Right lobe of liver (tissue), 6 donors: ENCODE results near the gene HDGF. TPM values are rescaled to one million over a fixed set of nuclear protein-coding genes. Genes with fewer than 3 reads are reported as not detected.

Experiments used
- ATAC-seq, 4 donors: fragments of 200-7000 bp; cut with Tn5 transposase; one replicate each; pipeline ENCODE4 v1.9.1; 2020; ENCODE audit warnings: mild to moderate bottlenecking in 4 of 4, moderate library complexity in 4 of 4
- DNase-seq, 3 donors: peaks; one replicate each; pipeline ENCODE4 v3.0.0-alpha.2; 2020
- H3K27ac ChIP-seq, 3 donors: fragments of 200-600 bp; one replicate each; pipeline ENCODE4 v1.8.0; 2022
- H3K27me3 ChIP-seq, 2 donors: fragments of 200-600 bp; one replicate each; pipeline ENCODE4 v1.8.0; 2022
- H3K36me3 ChIP-seq, 4 donors: fragments of 200-600 bp; sonication (generic) in 1 of 4; one replicate each; pipeline versions ENCODE4 v1.5.1 to v1.8.0; 2017 to 2022; ENCODE audit warnings: control low read depth in 1 of 4
- H3K4me1 ChIP-seq, 4 donors: fragments of 200-600 bp; sonication (generic) in 1 of 4; one replicate each; pipeline versions ENCODE4 v1.5.1 to v1.8.0; 2017 to 2022; ENCODE audit warnings: control low read depth in 1 of 4
- H3K4me3 ChIP-seq, 3 donors: fragments of 200-600 bp; one replicate each; pipeline ENCODE4 v1.8.0; 2022
- H3K9me3 ChIP-seq, 4 donors: fragments of 200-600 bp; sonication (generic) in 1 of 4; one replicate each; pipeline versions ENCODE4 v1.5.1 to v1.8.0; 2017 to 2022; ENCODE audit warnings: control low read depth in 1 of 4
- CTCF ChIP-seq, 4 donors: fragments of 200-600 bp in 3 of 4; fragments of 450-650 bp in 1 of 4; IDR thresholded peaks; one replicate each; pipeline versions ENCODE4 v1.5.1 to v1.8.0; 2016 to 2022; ENCODE audit warnings: antibody characterized with exemption in 4 of 4, mild to moderate bottlenecking in 2 of 4
- POLR2A ChIP-seq: fragments of 450-650 bp; IDR thresholded peaks from one replicate; pipeline ENCODE4 v1.6.1; 2017; ENCODE audit warnings: antibody characterized with exemption, mild to moderate bottlenecking
- WGBS: methylation state at CpG from one replicate; pipeline ENCODE4 v1.1.6; 2018; ENCODE audit warnings: low coverage, low lambda C conversion rate; ENCODE audit not compliant: insufficient coverage; ENCODE audit errors: missing lambda C conversion rate; 5-methylcytosine and 5-hydroxymethylcytosine counted together
- intact Hi-C, 2 donors: fragments of 100-400 bp; cut with DNase I; formaldehyde crosslinking; loops; one replicate each; pipeline versions ENCODE4 v1.11.2 to v1.14.1; 2022
- total RNA-seq, 6 experiments: library from RNA; depleted of rRNA in 2 of 6; stranded (reverse); fragments of >200 nt in 2 of 6; fragmentation: NEBNext Ultra II Directional in 3 of 6; extraction: Animal tissue kit (Norgen Biotek cat#: 25700) in 3 of 6; gene quantifications; one replicate each; pipeline versions ENCODE4 v1.1.0 to v1.2.4, GENCODE V29; 2016 to 2023
- donor health status: DM: no; HTN: yes; CAD: no.
- donor health status: DM: no; HTN: no; CAD: no.
- donor health status: DM: no; HTN: no; CAD: no.
- donor health status: DM: no; HTN: yes; CAD: no.
- donor health status: DM: no; HTN: yes; CAD: no.

Gene HDGF
- total RNA-seq, 6 experiments from 2014 or later = 131 to 192 (median 157) TPM

GRCh38 chr1:156772222-156772621, 20.7 kb upstream of the HDGF start:
- Histone ChIP-seq H3K4me1 (peaks cover 0 to 24% (median 3%) of the 10 kb centered on the region in 4 donors), H3K27ac (no peak overlapping the region), H3K4me3 (no peak overlapping the region), H3K36me3 (peaks cover 0 to 6% (median 0%) of the 10 kb centered on the region in 4 donors), H3K27me3 (no peaks in the 10 kb centered on the region), H3K9me3 (no peaks in the 10 kb centered on the region)
- intact Hi-C loops = no loop called here
- ATAC-seq = no peak
- WGBS = 83% methylated on average over 2 of the region's 3 CpGs
- TF ChIP-seq POLR2A (no peak), CTCF (IDR thresholded peaks at IDR 0.05) (no peak)
- no peak for DNase-seq

GRCh38 chr1:156768610-156769295, 17.3 kb upstream of the HDGF start:
- Histone ChIP-seq H3K27ac (peak overlapping the region in 1 of 3 donors; percentile 85), H3K27me3 (no peaks in the 10 kb centered on the region), H3K36me3 (peaks cover 0 to 6% (median 0%) of the 10 kb centered on the region in 4 donors), H3K9me3 (no peaks in the 10 kb centered on the region), H3K4me3 (peak overlapping the region; percentile 81 to 96 (median 91)), H3K4me1 (peaks cover 0 to 32% (median 3%) of the 10 kb centered on the region in 4 donors)
- TF ChIP-seq POLR2A (no peak), CTCF (IDR thresholded peaks at IDR 0.05) (no peak)
- ATAC-seq (no peak), DNase-seq (no peak)
- 20% methylated on average over 8 of the region's 8 CpGs for WGBS
- intact Hi-C loops = no loop called here

- peaks cover 0 to 32% (median 3%) of the 10 kb centered on the region in 4 donors for H3K4me1 ChIP-seq
- no peaks in the 10 kb centered on the region for H3K27me3 ChIP-seq
- peaks cover 0 to 6% (median 0%) of the 10 kb centered on the region in 4 donors for H3K36me3 ChIP-seq
- ATAC-seq (peak; percentile 1 to 8 (median 5)), DNase-seq (peak in 1 of 3 donors; percentile 70)
- 1% methylated on average over 15 of the region's 31 CpGs for WGBS
- intact Hi-C loops = no loop called here
- H3K9me3 ChIP-seq = no peaks in the 10 kb centered on the region
- TF ChIP-seq POLR2A (no peak), CTCF (IDR thresholded peaks at IDR 0.05) (no peak)
- H3K4me3 ChIP-seq = peak overlapping the region; percentile 81 to 96 (median 91)
- peak overlapping the region; percentile 85 to 93 (median 88) for H3K27ac ChIP-seq
These were observed 16.6 kb upstream of the HDGF start for GRCh38 chr1:156767879-156768604.

GRCh38 chr1:156767101-156767878, 15.8 kb upstream of the HDGF start, which contains the start of gene PRCC:
Gene PRCC (plus strand): TSS chr1:156767535. CDS start chr1:156767772, 237 bp downstream.
- TF ChIP-seq POLR2A (peak; percentile 25), CTCF (IDR thresholded peaks at IDR 0.05) (no peak)
- H3K4me1 ChIP-seq = peaks cover 0 to 32% (median 3%) of the 10 kb centered on the region in 4 donors
- H3K4me3 ChIP-seq = peak within 1 kb of the TSS; percentile 81 to 96 (median 91)
- WGBS = under 1% methylated on average over 19 of the region's 50 CpGs
- peaks cover 0 to 6% (median 0%) of the 10 kb centered on the region in 4 donors for H3K36me3 ChIP-seq
- peak within 1 kb of the TSS; percentile 85 to 93 (median 88) for H3K27ac ChIP-seq
- DNase-seq (peak; percentile 97 to 99 (median 99)), ATAC-seq (peak; percentile 93 to 98 (median 94))
- intact Hi-C loops = no loop called here
- H3K9me3 ChIP-seq = no peaks in the 10 kb centered on the region
- H3K27me3 ChIP-seq = no peaks in the 10 kb centered on the region
